BJ (cell line): ENCODE data around the gene GPR3. TPM values are rescaled to one million over a fixed set of nuclear protein-coding genes. Genes with fewer than 3 reads are reported as not detected.
"Not testable (repeated sequence)": the region's sequence is repeated elsewhere in the genome, so short reads cannot be mapped to it uniquely, and the experiment has no call there.

Experiments
- CTCF ChIA-PET: fragments of 350-600 bp; formaldehyde crosslinking; extraction: SDS; loops from one replicate; lab custom pipeline; 2021; ENCODE audit warnings: antibody characterized with exemption, inconsistent platforms; lab: Yijun Ruan, JAX
- POLR2A ChIA-PET: fragments of 300-600 bp; sonication (Branson Sonifier 250); formaldehyde crosslinking; extraction: SDS; loops from one replicate; lab custom pipeline; 2021; ENCODE audit warnings: antibody characterized with exemption; lab: Charles Lee
- DNase-seq: peaks from one replicate; pipeline ENCODE4 v3.0.0-alpha.2; 2011; ENCODE audit warnings: low read depth
- H3K27me3 ChIP-seq: 2 replicates; pipeline ENCODE4 v1.6.0; 2011; ENCODE audit warnings: low read length; ENCODE audit not compliant: control insufficient read depth, insufficient read depth
- H3K36me3 ChIP-seq: 2 replicates; pipeline ENCODE4 v1.5.1; 2011; ENCODE audit warnings: low read length; ENCODE audit not compliant: control insufficient read depth, insufficient read depth
- H3K4me3 ChIP-seq: 2 replicates; pipeline ENCODE4 v1.5.1; 2011; ENCODE audit warnings: low read depth, mild to moderate bottlenecking, control low read depth, low read length
- polyA plus RNA-seq: library from polyadenylated mRNA; depleted of rRNA; stranded (reverse); fragments of >200 nt; gene quantifications from 2 replicates; pipeline ENCODE4 v1.2.3, GENCODE V29; 2011
- TF ChIP-seq, protein P1 (sequence below): IDR thresholded peaks from 2 replicates; pipeline ENCODE4 v1.5.1; 2011; ENCODE audit warnings: low read depth, mild to moderate bottlenecking, control low read depth, inconsistent platforms, low read length, moderate library complexity; ENCODE audit not compliant: insufficient read depth

The GPR3 gene
- polyA plus RNA-seq, 1 experiment, result 1.8 TPM

DNA sequence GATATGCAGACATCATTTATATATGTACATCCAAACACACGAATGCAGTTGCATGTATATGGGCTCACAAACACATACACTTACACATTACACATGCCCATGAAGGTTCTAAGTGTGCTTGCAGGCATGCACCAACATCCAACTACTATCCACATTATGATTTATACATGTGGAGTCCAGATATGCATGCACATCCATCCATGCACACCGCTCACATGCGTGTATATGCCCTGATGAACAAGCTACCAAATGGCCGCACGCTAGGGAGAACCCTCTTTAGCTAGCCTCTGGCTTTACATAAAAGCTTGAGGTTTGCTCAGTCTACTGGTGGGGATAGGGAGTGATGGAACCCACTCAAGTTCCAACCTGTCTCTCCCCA lies 8.5 kb downstream of the GPR3 start:
- TF ChIP-seq, protein P1, sequence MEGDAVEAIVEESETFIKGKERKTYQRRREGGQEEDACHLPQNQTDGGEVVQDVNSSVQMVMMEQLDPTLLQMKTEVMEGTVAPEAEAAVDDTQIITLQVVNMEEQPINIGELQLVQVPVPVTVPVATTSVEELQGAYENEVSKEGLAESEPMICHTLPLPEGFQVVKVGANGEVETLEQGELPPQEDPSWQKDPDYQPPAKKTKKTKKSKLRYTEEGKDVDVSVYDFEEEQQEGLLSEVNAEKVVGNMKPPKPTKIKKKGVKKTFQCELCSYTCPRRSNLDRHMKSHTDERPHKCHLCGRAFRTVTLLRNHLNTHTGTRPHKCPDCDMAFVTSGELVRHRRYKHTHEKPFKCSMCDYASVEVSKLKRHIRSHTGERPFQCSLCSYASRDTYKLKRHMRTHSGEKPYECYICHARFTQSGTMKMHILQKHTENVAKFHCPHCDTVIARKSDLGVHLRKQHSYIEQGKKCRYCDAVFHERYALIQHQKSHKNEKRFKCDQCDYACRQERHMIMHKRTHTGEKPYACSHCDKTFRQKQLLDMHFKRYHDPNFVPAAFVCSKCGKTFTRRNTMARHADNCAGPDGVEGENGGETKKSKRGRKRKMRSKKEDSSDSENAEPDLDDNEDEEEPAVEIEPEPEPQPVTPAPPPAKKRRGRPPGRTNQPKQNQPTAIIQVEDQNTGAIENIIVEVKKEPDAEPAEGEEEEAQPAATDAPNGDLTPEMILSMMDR, result no peak
- no peak for DNase-seq
- Histone ChIP-seq H3K36me3 (peaks cover 1% of the 10 kb centered on the region; the same call in 1 of the 2 replicates), H3K4me3 (no peak overlapping the region), H3K27me3 (no peaks in the 10 kb centered on the region)
- ChIA-PET POLR2A (no interaction called here), CTCF (interaction anchor here (1.0 to 11.9 kb wide), 9 partner anchors 15 to 296 kb away, joined by 3 to 353 read pairs (median 5); partner anchors contain the start of gene AHDC1)

DNA sequence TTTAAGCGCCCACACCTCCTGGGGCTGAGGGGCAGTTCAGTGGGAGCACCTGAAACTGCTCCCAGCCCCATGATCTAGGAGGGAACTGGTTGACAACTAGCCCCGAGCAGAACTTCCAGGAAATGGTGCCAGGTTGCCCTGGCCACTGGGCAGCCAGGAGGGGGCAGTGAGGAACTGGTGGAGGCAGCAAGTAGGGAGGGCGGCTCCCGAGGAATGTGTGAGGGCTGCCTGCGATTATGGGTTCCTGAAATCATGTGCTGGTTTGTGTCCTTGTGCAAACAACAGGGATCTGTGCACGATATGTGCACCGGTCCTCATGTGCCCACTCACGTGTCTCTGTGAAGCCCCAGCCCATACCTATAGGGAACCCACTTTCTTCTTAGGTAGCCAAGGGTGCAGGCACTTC lies 9.9 kb downstream of the GPR3 start:
- Histone ChIP-seq H3K27me3 (no peaks in the 10 kb centered on the region), H3K4me3 (no peak overlapping the region), H3K36me3 (peaks cover 4% of the 10 kb centered on the region)
- POLR2A ChIA-PET, result interaction anchor here (0.5 to 0.6 kb wide), 2 partner anchors 193 to 456 kb away, joined by 3 read pairs; no protein-coding TSS in a partner anchor
- TF ChIP-seq, protein P1, result peak; percentile 79
- CTCF ChIA-PET, result interaction anchor here (0.6 to 11.9 kb wide), 24 partner anchors 9 to 360 kb away, joined by 3 to 353 read pairs (median 4); partner anchors contain the start of gene AHDC1
- DNase-seq, result no peak

DNA sequence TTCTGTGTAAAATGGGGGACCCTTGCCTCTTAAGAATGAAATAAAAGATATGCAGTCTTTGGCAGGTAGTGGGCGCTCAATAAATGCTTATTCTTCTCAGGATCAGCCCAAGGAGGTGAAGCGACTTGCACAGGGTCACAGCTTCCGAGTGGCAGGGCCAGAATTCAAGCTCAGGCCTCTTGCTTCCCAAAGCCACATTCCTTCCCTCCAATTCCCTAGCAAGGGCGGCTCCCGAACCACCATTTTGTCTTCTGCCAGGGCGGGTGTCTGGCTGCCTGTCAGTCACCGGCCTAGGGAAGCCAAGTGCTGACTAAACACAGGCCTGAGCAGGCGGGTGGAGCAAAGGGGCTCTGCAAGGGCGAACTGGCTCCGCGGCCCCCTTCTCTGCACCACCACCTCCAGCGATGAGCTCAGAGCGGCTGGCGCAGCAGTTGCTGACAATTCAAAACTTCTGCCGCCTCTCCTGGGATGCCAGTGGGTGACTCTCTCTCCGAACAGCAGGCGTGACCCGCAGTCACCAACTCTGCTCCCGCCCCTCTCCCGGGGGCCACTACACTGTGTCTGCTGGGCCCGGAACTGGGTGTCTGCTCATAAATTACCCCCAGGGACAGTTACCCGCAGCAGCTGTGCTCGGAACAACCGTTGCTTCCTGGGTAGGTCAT lies 10.8 kb downstream of the GPR3 start:
- Histone ChIP-seq H3K4me3 (no peak overlapping the region), H3K36me3 (peaks cover 8% of the 10 kb centered on the region), H3K27me3 (no peaks in the 10 kb centered on the region)
- CTCF ChIA-PET, result interaction anchor here (0.8 to 11.9 kb wide), 23 partner anchors 8 to 292 kb away, joined by 3 to 353 read pairs (median 4); partner anchors contain the start of genes AHDC1, MAP3K6 and WASF2
- TF ChIP-seq, protein P1, result peak; percentile 42
- POLR2A ChIA-PET, result interaction anchor here (0.6 kb wide), 1 partner anchor 192 kb away, joined by 3 read pairs; no protein-coding TSS in a partner anchor
- no peak for DNase-seq

DNA sequence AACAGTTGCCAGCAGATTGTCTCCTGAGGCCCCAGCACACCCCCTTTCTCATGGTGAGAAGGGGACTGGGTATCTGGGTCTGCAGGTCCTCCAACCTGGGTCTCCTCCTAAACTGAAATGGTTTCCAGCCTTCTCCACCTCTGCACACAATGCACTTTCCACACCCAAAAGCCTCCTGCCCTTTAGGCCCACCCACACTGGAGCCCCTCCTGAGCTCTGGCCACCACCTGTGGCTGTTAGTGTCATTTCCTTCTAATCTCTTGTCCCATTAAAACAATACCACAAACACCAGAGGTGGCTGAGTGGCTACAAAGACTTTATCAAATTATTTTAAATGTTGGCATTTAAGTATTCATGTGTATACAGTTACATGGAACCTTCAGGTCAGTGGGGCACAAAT lies 11.5 kb downstream of the GPR3 start:
- POLR2A ChIA-PET, result no interaction called here
- Histone ChIP-seq H3K36me3 (peaks cover 11% of the 10 kb centered on the region), H3K4me3 (no peak overlapping the region), H3K27me3 (no peaks in the 10 kb centered on the region)
- TF ChIP-seq, protein P1, result no peak
- CTCF ChIA-PET, result interaction anchor here (0.6 to 11.9 kb wide), 12 partner anchors 9 to 300 kb away, joined by 3 to 353 read pairs (median 5); partner anchors contain the start of genes AHDC1, MAP3K6 and WASF2
- DNase-seq, result no peak

DNA sequence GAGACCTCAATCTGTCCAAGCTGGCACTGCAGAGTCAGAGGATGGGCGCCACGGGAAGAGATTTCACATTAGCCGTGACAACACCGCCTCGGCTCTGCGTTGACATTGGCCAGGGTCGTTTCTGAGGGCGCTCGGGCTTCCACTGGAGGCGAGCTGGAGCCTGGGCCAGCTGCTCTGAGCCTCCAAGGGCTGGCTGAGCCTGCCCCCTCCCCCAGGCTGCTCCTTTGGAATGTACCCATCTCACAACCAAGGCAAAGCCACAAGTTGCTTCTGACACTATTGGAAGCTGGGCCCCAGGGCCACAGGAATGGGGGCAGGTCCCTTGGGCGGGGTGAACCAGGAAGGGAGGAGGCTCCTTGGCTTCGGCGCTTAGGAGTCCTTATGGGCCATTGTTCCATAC lies 12.7 kb downstream of the GPR3 start:
- ChIA-PET POLR2A (no interaction called here), CTCF (interaction anchor here (0.7 to 5.4 kb wide), 9 partner anchors 8 to 204 kb away, joined by 3 to 32 read pairs (median 4); partner anchors contain the start of gene WASF2)
- no peak for DNase-seq
- peaks cover 15% of the 10 kb centered on the region for H3K36me3 ChIP-seq
- no peak overlapping the region for H3K4me3 ChIP-seq
- no peaks in the 10 kb centered on the region for H3K27me3 ChIP-seq
- TF ChIP-seq, protein P1, result no peak

DNA sequence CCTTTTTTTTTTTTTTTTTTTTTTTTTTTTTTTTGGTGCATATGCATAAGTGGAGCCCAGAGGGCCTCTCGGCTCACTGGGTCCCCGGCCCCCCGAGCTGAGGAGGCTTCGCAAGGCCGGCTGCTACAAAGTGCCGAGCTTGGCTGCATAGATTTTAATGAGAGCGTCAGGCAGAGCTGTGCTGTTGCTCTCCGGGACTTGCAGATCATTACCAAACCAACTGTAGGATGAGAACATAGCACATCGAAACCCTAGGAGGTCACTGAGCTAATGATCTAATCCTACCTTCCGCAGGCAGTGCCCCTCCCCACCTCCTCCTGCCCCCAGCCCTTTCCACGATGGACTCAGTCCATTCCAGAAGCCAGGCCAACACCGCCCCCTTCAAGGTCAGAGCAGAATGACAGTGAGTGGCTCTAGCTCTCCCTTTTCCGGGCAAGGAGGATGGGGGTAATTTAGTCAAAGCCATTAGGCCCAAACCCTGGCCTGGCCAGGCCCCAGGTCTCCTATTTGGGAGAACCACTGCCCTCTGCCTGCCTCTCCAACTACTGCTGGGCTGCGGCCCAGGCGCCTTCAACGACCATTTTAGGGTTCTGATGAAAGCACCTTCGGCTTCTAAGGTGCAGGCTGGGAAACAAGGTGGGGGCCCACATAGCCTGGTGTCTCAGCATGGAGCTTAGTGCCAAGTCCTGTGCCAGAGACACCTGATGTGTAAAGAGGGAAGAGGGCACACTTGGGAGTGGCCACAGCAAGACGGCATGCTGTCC lies 13.4 kb downstream of the GPR3 start:
- peaks cover 18% of the 10 kb centered on the region for H3K36me3 ChIP-seq
- H3K27me3 ChIP-seq, POLR2A ChIA-PET, H3K4me3 ChIP-seq, DNase-seq: not testable (repeated sequence)
- CTCF ChIA-PET, result interaction anchor here (0.7 to 5.4 kb wide), 10 partner anchors 9 to 203 kb away, joined by 3 to 32 read pairs (median 4); partner anchors contain the start of gene WASF2
